ENCODE data around the gene HDAC5. TPM values are rescaled to one million over a fixed set of nuclear protein-coding genes. Genes with fewer than 3 reads are reported as not detected.

Gene HDAC5
- total and polyA plus RNA-seq, 2 donors (not counting 1 experiment from before 2014, with no cell fraction given): 31.3 to 125 TPM

DNA sequence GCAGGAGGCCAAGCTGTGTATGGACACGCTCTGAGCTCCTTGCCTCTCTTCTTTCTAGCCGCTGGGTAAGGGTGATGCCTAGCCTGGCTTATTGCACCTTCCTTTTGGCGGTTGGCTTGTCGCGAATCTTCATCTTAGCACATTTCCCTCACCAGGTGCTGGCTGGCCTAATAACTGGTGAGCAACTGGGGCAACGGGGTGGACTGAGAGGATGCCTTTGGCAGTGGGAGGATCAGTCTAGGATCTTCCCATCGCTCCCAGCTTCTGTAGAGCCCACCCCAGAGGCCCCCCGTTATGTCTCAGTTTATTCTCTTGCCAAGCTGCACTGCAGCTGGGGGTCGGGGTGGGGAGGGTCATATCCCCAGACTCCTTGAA is 48.5 kb downstream of the HDAC5 start:
- no peaks in the 10 kb centered on the region for H3K27me3 ChIP-seq (ENCODE audit: control insufficient read depth, insufficient read depth, low read length)
- H2AFZ ChIP-seq (ENCODE audit: low read length): no peak overlapping the region
- no peak for TF ChIP-seq EZH2 (IDR thresholded peaks at IDR 0.05; ENCODE audit: low read length, missing control alignments)
- TF ChIP-seq CTCF (conservative IDR thresholded peaks at IDR 0.05 in 1 of 2, IDR thresholded peaks at IDR 0.05 in 1 of 2; ENCODE audit: low read depth in 1 of 2, low read length in 2 of 2): no peak
- no peaks in the 10 kb centered on the region for H4K20me1 ChIP-seq (ENCODE audit: control insufficient read depth, extremely low read depth, insufficient read depth, low read length)
- peaks cover 4% of the 10 kb centered on the region for H3K4me1 ChIP-seq (ENCODE audit: control insufficient read depth, extremely low read depth, insufficient read depth, low read length)
- no peak overlapping the region for H3K27ac ChIP-seq (ENCODE audit: insufficient read depth, low read length)
- H3K79me2 ChIP-seq (ENCODE audit: control insufficient read depth, insufficient read depth, low read length): peaks cover 15% of the 10 kb centered on the region
- H3K9ac ChIP-seq (ENCODE audit: insufficient read depth, low read length): no peak overlapping the region
- H3K36me3 ChIP-seq (ENCODE audit: control insufficient read depth, insufficient read depth, low read length): peaks cover 31% of the 10 kb centered on the region
- H3K4me3 ChIP-seq (replicated peaks in 1 of 4; ENCODE audit: control extremely low read depth in 1 of 4, insufficient read depth in 1 of 4, low read depth in 3 of 4, low read length in 4 of 4): no peak overlapping the region
- no peak for DNase-seq (ENCODE audit: low read depth in 2 of 2)
- no peak overlapping the region for H3K4me2 ChIP-seq (ENCODE audit: extremely low read depth, insufficient read depth, low read length)
- H3K9me3 ChIP-seq (ENCODE audit: control insufficient read depth, insufficient read depth, low read depth, low read length): no peaks in the 10 kb centered on the region

DNA sequence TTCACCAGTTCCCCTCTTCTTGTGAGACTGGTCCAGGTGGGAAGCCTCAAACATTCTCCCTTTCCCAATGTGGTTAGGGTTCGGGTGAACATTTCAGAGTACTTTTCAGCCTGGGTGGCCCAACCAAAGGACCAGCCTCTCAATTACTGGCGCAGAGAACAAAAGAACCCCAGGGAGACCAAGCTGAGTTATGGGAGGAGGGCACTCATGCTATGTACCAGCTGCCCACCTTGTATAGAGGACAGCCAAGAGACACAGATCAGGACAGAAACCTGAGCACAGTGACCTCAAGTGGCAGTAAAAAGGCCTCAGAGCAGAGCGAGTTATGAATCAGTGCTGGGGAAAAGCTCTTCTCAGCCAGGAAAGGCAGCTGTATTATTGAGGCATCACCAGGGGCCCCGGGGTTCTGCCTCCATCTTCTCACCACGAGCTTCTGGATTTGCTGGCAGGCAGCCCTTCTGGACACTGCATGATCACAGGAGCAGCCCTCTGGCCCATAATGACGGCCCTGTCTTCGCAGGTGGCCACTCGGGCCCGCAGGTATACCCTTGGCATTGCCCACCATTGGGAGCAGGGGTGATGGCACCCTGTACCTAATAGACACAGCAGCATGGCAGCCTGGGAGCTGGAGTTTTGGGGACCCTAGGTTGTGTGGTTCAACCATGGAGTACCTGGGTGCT is 49.1 kb downstream of the HDAC5 start:
- H3K79me2 ChIP-seq (ENCODE audit: control insufficient read depth, insufficient read depth, low read length): peaks cover 15% of the 10 kb centered on the region
- no peak for TF ChIP-seq EZH2 (IDR thresholded peaks at IDR 0.05; ENCODE audit: low read length, missing control alignments)
- TF ChIP-seq CTCF (conservative IDR thresholded peaks at IDR 0.05 in 1 of 2, IDR thresholded peaks at IDR 0.05 in 1 of 2; ENCODE audit: low read depth in 1 of 2, low read length in 2 of 2): peak in 1 of 2 donors; percentile 15

GRCh38 chr17:44071772-44072171 is 51.7 kb downstream of the HDAC5 start:
- H3K9me3 ChIP-seq (ENCODE audit: control insufficient read depth, insufficient read depth, low read depth, low read length): no peaks in the 10 kb centered on the region
- H3K27me3 ChIP-seq (ENCODE audit: control insufficient read depth, insufficient read depth, low read length): no peaks in the 10 kb centered on the region
- H3K27ac ChIP-seq (ENCODE audit: insufficient read depth, low read length): peak overlapping the region; percentile 94
- H3K79me2 ChIP-seq (ENCODE audit: control insufficient read depth, insufficient read depth, low read length): peaks cover 15% of the 10 kb centered on the region
- H3K36me3 ChIP-seq (ENCODE audit: control insufficient read depth, insufficient read depth, low read length): peaks cover 17% of the 10 kb centered on the region
- H4K20me1 ChIP-seq (ENCODE audit: control insufficient read depth, extremely low read depth, insufficient read depth, low read length): no peaks in the 10 kb centered on the region
- peaks cover 4% of the 10 kb centered on the region for H3K4me1 ChIP-seq (ENCODE audit: control insufficient read depth, extremely low read depth, insufficient read depth, low read length)
- H3K4me2 ChIP-seq (ENCODE audit: extremely low read depth, insufficient read depth, low read length): peak overlapping the region; percentile 79
- TF ChIP-seq EZH2 (IDR thresholded peaks at IDR 0.05; ENCODE audit: low read length, missing control alignments) (no peak), CTCF (conservative IDR thresholded peaks at IDR 0.05 in 1 of 2, IDR thresholded peaks at IDR 0.05 in 1 of 2; ENCODE audit: low read depth in 1 of 2, low read length in 2 of 2) (no peak)
- peak overlapping the region; percentile 11 for H3K9ac ChIP-seq (ENCODE audit: insufficient read depth, low read length)
- DNase-seq (ENCODE audit: low read depth in 2 of 2): peak in 1 of 2 donors; percentile 15
- H2AFZ ChIP-seq (ENCODE audit: low read length): no peak overlapping the region
- peak overlapping the region; percentile 44 to 88 (median 60) for H3K4me3 ChIP-seq (replicated peaks in 1 of 4; ENCODE audit: control extremely low read depth in 1 of 4, insufficient read depth in 1 of 4, low read depth in 3 of 4, low read length in 4 of 4)

More for the DNA sequence above, 49.1 kb downstream of the HDAC5 start:
- no peaks in the 10 kb centered on the region for H3K27me3 ChIP-seq (ENCODE audit: control insufficient read depth, insufficient read depth, low read length)
- no peak overlapping the region for H3K4me3 ChIP-seq (replicated peaks in 1 of 4; ENCODE audit: control extremely low read depth in 1 of 4, insufficient read depth in 1 of 4, low read depth in 3 of 4, low read length in 4 of 4)
- H3K36me3 ChIP-seq (ENCODE audit: control insufficient read depth, insufficient read depth, low read length): peaks cover 29% of the 10 kb centered on the region
- no peaks in the 10 kb centered on the region for H4K20me1 ChIP-seq (ENCODE audit: control insufficient read depth, extremely low read depth, insufficient read depth, low read length)
- no peak overlapping the region for H3K9ac ChIP-seq (ENCODE audit: insufficient read depth, low read length)
- H3K27ac ChIP-seq (ENCODE audit: insufficient read depth, low read length): no peak overlapping the region
- peaks cover 4% of the 10 kb centered on the region for H3K4me1 ChIP-seq (ENCODE audit: control insufficient read depth, extremely low read depth, insufficient read depth, low read length)
- DNase-seq (ENCODE audit: low read depth in 2 of 2): peak in 1 of 2 donors; percentile 41
- no peaks in the 10 kb centered on the region for H3K9me3 ChIP-seq (ENCODE audit: control insufficient read depth, insufficient read depth, low read depth, low read length)
- H3K4me2 ChIP-seq (ENCODE audit: extremely low read depth, insufficient read depth, low read length): no peak overlapping the region
- no peak overlapping the region for H2AFZ ChIP-seq (ENCODE audit: low read length)
